ENCODE results near the gene TRPM7.
"Not testable (repeated sequence)": the region's sequence is repeated elsewhere in the genome, so short reads cannot be mapped to it uniquely, and the experiment has no call there.

The TRPM7 gene

DNA sequence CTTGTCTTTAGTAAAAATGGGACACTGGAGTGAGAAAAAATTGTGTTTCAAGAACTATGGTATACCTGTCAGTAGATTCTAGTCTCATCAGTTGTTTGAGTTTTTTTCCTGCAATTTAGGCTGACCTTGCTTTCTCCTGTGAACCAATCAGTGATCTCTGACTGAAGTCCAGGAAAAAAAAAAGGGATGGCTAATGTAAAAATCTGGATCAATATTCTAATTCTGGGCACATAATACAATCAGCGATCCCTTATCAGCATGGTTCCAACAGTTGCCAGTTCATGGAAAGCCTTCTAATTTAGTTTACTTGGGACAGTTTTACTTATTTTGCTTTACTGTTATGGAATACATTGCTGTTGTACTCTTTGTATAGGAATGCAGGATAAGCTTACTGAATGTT is 17.0 kb downstream of the TRPM7 start:
- DNase-seq = no peak

DNA sequence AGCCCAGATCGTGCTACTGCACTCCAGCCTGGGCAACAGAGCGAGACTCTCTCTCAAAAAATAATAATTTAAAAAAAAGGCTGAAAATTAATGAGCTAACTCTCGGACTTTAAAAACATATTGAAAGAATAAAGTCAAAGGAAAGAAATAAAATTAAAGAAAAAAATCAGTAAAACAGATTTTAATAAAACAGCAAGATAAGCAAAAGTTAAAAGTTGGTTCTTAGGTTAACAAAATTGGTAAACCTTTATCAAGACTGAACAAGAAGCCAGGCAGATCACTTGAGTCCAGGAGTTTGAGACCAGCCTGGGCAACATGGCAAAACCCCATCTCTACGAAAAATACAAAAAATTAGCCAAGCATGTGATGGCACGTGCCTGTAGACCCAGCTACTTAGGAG is 20.7 kb downstream of the TRPM7 start:
- DNase-seq = no peak

DNA sequence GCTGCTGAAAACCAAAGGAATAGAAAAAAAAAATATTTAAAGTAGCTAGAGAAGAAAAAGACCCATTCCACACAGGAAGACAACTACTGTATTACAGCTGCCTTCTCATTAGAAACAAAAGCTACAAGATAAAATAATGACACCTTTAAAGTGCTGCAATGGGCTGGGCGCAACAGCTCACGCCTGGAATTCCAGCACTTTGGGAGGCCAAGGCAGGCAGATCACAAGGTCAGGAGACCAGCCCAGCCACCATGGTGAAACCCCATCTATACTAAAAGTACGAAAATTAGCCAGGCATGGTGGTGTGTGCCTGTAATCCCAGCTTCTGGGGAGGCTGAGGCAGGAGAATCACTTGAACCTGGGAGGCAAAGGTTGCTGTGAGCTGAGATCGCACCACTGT is 31.0 kb downstream of the TRPM7 start:
- no peak for DNase-seq

DNA sequence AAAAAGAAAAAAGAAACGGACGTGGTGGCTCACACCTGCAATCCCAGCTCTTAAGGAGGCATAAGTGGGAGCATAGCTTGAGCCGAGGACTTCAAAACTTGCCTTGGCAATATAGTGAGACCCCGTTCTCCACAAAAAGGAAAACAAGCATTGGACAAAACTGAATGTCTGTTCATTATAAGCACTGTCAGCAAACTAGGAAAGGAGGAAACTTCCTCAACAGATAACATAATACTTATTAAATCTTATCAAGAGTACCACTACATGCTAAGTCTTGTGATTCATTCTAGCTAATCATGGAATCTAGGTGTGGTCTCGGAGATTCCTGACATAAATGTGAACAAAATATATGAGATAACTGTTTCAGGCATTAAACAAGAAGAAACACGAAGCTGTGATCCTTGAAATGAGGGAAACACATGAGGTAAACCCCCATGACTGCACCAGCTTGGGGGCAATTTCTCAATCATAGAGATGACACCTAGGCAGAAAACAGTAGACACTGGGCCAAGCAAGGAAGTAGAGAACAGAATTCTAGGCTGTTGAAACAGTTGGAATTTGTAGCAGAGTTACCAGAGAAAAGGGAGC is 33.3 kb downstream of the TRPM7 start:
- no peak for DNase-seq

DNA sequence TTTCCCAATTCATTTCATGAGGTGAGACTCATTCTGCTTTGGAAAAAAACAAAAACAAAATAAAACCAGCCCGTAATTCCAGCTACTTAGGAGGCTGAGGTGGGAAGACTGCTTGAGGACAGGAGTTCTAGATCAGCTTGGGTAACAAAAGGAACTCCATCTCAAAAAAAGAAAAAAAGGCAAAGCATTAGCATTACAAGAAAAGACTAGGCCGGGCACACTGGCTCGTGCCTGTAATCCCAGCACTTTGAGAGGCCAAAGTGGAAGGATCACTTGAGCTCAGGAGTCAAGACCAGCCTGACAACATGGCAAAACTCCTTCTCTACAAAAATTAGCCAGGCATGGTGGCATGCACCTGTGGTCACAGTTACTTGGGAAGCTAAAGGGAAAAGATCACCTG is 33.9 kb downstream of the TRPM7 start:
- DNase-seq = no peak

DNA sequence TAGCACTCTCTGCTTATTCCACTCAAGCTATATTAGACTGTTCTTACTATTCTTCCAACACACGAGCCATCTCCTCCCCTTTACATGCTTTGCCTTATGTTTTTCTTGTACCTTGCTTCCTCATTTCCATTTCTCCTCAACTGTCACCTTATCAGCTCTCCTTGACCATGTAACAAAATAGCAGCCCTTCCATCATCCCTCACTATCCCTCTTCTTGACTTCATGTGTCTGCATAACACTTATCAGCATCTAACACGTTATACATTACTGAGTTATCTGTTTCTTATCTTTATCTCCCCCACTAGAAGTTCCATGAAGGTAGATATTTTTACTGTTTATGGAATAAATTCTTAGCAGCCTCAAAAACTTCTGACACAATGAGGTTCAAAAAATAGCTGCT is 45.3 kb downstream of the TRPM7 start:
- DNase-seq = no peak

DNA sequence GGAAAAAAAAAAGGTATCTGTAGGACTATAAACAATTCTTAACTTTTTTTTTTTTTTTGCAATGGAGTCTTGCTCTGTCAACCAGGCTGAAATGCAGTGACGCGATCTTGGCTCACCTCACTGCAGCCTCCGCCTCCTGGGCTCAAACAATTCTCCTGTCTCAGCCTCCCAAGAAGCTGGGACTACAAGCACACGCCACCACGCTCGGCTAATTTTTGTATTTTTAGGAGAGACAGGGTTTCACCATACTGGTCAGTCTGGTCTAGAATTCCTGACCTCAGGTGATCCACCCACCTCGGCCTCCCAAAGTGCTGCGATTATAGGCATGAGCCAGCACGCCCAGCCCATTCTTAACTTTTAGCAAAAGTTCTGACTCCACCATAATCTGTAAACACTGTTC is 50.5 kb downstream of the TRPM7 start:
- DNase-seq = no peak

DNA sequence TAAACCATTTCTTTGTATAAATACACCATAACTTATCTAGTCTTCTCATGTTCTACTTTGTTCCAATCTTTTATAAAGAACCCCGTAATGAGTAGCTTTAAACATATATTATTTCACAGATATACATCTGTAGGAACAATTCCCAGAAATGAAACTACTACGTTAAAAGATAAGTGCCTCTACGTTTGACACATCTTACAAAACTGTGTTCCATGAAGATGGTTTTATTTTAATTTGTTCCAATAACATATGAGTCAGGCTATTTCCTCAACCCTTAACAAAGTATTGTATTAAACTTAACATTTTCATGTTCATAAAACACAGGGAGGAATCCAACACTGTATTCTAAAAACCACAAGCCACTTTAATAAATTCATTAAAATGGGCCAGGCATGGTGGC is 52.9 kb downstream of the TRPM7 start:
- DNase-seq = no peak

DNA sequence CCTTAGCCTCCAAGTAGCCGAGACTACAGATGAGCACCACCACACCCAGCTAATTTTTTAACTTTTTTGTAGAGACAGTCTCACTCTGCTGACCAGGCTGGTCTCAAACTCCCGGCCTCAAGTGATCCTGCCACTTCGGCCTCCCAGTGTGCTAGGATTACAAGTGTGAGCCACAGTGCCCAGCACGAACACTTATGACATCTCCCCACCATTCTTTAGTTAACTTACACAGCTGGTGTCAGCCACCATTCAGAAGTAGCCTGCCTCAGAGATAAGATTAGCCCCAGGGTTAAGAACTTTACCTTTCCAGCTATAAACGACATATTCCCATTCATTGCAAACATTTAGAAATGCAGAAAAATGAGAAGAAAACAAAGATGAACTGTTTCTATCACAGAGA is 58.2 kb downstream of the TRPM7 start:
- DNase-seq = no peak

DNA sequence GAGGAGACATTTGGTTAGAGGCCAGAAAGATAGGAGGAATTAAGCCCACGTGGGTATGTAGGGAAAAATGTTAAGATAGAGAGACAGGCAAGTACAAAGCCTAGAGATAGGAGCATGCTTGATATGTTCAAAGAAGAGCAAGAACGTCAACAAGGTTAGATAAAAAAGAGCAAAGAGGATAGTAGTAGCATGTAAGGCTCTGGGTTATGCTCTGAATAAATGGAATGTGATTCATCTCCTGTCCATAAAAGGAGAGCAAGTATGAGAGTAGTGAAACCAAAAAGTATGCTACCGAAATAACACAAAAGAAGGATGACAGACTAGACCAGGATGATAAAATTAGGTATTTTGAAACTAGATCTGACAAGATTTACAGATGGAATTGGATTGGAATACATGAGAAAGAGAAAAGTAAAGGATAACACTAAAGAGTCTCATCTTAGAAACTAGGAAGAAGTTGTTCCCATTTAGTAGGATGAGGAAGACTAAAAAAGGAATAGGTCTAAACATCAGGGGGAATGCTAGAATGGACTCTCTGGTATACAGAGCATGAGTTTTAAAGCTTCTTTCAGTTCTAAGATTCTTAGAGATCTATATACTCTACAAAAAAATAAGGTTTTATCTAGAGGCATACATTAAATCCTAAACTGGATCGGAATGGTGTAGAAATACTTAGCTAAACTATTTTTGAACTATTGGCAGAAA is 59.1 kb downstream of the TRPM7 start:
- no peak for DNase-seq

DNA sequence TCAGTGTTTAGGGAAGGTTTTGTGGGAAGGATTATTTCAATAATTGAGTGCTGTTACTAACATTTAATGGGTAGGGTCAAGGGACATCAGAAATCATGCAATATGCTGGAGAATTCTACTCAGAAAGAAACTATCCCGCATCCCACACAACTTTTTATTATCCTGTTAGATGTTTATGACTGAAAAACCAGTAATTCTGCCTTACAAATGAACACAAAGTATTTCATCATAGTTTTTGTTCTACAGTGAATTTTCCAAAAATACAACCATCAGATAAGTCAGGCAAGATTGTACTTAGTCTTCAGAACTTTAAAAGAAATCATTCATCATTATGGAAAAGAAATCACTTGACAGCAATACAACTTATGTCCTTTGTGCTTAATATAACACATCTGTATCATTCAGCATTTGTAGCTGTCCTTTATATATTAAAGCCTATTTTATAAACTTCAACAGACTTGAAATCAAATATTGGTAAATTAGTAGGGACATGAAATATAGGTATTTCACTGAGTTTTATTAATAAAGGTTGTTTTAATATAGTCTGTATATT is 61.9 kb downstream of the TRPM7 start:
- DNase-seq = no peak

DNA sequence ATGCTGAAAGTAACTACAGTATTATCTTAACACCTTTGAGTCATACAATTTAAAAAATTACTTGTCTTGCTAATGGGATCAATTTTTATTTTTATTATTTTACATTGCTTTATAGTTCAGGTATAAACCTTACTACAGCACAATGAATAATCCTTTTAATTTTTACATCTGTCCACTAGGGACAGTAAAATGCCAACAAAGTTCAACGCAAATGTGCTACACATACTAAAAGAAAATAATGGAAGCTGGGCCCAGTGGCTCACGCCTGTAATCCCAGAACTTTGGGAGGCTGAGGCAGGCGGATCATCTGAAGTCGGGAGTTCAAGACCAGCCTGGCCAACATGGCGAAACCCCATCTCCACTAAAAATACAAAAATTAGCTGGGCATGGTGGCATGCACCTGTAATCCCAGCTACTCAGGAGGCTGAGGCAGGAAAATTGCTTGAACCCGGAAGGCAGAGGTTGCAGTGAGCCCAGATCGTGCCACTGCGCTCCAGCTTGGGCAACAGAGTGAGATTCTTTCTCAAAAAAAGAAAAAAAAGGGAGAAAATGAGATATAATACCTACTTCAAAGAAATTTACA is 64.1 kb downstream of the TRPM7 start:
- not testable (repeated sequence) for DNase-seq

DNA sequence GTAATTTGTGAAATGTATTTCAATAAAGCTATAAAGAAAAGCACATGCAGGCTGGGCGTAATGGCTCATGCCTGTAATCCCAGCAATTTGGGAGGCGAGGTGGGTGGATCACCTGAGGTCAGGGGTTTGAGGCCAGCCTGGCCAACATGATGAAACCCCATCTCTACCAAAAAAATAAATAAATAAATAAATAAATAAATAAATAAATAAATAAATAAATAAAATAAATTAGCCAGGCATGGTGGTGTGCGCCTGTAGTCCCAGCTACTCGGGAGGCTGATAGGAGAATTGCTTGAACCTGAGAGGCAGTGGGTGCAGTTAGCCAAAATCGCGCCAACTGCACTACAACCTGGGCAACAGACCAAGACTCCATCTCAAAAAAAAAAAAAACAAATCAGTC is 69.6 kb downstream of the TRPM7 start:
- not testable (repeated sequence) for DNase-seq

DNA sequence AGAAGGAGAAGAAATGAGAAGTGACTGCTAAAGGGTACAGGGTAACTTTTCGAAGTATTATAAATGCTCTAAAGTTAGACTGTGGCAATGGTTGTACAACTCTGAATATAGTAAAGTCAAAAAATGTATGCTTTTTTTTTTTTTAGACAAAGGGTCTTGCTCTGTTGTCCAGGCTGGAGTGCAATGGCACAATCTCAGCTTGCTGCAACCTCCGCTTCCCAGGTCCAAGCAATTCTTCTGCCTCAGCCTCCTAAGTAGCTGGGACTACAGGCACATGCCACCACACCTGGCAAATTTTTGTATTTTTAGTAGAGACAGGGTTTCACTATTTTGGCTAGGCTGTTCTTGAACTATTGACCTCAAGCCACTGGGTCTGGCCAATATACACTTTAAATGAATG is 70.0 kb downstream of the TRPM7 start:
- not testable (repeated sequence) for DNase-seq

DNA sequence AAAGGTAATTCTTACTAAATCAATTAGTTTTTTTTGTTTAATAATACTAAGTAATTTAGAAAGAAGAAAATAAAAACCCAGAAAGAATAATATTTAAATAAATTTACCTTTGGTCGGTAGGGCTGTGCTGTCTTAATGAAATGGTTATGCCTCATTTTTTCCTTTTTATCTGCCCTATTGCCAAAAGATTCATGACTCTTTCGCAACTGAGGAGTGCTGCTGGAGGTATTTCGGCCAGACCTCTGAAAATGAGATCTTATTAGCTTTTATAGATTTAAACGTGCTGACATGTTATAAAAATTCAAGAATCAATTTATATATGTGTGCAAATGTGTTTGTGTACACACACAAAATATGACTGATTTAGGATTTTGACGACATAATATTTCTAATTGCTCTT is 73.0 kb downstream of the TRPM7 start:
- no peak for DNase-seq

DNA sequence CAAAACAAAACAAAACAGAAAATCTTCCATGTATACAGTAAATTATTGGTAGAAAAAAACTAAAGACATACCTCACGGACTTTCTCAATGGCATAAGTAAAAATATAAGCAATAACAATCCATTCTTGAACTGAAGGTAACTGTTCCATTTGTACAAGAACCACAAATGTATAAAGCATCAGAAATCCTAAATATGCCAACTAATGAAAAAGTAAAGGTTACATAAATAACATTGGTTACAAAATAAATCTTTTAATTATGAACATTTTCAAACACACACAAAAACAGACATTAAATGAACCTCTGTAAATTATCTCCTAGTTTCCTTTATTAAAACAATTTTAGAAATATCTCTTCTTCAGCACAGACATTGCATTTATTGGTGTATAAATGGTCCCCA is 79.5 kb downstream of the TRPM7 start:
- no peak for DNase-seq

DNA sequence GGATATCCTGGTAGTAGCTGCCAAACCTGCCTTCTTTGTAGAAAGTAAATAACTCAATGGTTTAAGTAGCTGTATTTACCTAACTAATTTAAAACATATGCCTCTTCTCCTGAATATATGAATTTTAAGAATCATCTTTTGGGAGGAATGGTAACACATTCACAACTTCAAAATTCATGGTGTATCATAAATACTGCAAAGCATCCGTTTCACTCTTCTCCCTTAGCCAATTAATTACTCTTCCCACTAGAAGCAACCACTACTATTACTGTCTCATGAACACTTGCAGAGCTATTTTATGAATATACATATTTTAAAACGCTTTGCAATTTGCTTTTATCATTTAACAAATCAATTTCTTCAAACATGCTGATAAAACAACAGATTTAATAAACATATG is 81.1 kb downstream of the TRPM7 start:
- DNase-seq = no peak

DNA sequence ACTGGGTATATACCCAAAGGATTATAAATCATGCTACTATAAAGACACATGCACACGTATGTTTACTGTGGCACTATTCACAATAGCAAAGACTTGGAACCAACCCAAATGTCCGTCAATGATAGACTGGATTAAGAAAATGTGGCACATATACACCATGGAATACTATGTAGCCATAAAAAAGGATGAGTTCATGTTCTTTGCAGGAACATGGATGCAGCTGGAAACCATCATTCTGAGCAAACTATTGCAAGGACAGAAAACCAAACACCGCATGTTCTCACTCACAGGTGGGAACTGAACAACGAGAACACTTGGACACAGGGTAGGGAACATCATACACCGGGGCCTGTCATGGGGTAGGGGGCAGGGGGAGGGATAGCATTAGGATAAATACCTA is 84.6 kb downstream of the TRPM7 start:
- not testable (repeated sequence) for DNase-seq

DNA sequence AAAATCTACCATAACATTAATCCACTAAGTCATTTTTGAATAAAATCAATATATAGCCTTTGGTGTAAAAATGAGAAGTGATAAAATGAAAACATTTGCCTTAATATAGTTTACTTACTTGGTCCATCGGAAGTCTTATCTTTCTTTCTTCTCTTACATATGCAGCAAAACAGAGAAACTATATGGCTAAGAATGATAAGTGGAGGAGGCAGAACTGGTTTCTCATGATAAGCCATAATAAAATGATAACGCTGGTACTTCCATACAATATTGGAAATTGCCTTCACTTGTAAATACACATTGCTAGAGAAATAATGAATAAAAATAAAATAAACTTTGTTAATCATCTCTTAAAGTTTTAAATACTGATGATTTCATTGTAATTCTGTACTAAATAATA is 92.3 kb downstream of the TRPM7 start:
- no peak for DNase-seq

DNA sequence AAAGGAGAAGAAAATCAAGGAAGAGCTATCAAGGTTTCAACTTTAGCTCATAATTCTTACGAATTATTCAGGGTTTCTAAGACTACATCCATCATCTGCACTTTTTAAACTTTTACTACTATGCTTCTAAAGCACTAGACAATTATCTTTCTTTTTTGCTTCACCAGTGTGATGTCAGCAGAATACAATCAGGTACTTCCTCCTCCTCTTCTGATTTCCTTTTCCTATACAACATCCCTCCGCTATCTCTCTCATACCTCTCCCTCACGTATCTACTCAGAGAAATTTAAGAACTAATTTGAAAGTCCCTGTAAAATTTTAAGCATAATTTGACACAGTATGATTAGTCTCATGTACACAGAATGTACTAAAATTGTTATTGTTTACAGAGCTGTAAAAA is 92.8 kb downstream of the TRPM7 start:
- DNase-seq = no peak

DNA sequence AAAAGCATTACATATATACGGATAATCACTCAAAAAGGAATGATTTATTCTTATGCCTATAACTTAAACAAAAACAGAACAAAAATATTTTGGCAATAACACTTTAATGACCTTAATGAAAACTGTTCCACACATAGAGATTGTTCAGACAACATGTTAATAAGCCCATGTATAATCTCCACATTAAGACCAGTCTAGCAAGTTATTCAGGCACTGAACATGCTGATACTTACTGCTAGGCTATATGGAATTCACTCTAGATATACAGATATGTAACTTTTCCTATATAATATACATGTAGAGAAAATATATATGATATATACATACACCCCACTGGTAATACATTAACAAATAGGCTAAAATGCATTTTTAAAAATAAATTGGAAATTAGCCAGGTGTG is 96.3 kb downstream of the TRPM7 start:
- DNase-seq = no peak

DNA sequence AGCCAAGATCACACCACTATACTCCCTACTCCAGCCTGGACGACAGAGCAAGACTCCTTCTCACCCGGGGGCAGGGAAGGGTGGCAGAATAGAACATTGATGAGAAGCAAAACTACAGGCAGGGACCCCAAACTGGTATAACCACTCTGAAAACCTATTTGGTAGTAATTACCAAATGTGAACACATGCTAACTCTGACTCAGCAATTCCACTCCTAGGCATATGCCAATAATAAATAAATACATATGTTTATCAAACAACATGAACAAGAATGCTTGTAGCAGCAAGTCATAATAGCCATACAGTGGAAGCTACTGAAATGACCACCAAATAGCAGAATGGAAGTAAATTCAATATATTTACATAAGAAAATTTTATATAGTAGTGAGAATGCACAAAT is 109.1 kb downstream of the TRPM7 start:
- no peak for DNase-seq

DNA sequence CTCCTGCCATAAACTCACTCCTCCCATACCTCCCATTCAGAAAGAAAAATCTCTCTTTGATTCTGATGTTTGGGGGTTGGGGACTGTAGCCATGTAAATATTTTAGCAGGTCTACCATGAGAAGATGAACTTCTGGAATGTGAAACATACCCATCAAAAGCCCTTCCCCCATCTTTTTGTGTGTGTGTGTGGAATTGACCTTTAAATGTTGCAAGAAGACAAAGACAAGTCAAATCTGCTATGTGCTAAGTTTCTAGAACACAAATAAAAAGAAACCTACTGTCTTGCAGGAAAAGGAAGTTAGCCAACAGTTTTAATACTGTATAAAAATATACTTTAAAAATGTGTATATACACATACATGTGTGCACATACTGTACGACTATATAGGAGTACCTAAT is 110.4 kb downstream of the TRPM7 start:
- no peak for DNase-seq

DNA sequence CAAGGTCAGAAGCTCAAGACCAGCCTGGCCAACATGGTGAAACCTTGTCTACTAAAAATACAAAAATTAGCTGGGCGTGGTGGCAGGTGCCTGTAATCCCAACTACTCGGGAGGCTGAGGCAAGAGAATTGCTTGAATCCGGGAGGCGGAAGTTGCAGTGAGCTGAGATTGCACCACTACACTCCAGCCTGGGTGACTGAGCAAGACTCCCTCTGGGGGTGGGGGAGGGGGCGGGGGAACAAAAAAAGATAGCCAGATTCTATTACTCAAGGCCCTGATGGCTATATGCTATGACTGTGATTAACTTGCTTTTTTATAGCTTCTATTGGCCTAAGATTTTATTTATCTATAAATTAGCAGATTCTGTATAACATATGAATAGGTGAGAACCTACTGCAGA is 112.8 kb downstream of the TRPM7 start:
- DNase-seq = not testable (repeated sequence)

DNA sequence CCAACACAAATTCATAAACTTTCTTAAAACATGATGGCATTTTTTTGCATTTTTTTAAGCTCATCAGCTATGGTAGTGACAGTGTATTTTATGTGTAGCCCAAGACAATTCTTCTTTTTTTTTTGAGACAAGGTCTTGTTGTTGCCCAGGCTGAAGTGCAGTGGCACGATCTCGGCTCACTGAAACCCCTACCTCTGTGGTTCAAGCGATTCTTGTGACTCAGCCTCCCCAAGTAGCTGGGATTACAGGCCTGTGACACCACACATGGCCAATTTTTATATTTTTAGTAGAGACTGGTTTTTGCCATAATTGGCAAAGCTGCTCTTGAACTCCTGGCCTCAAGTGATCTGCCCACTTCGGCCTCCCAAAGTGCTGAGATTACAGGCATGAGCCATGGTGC is 122.8 kb downstream of the TRPM7 start:
- no peak for DNase-seq

Measured in right hindlimb (tissue), 1 donor.